Measurements from ENCODE around the gene FOXJ1.

The FOXJ1 gene

DNA sequence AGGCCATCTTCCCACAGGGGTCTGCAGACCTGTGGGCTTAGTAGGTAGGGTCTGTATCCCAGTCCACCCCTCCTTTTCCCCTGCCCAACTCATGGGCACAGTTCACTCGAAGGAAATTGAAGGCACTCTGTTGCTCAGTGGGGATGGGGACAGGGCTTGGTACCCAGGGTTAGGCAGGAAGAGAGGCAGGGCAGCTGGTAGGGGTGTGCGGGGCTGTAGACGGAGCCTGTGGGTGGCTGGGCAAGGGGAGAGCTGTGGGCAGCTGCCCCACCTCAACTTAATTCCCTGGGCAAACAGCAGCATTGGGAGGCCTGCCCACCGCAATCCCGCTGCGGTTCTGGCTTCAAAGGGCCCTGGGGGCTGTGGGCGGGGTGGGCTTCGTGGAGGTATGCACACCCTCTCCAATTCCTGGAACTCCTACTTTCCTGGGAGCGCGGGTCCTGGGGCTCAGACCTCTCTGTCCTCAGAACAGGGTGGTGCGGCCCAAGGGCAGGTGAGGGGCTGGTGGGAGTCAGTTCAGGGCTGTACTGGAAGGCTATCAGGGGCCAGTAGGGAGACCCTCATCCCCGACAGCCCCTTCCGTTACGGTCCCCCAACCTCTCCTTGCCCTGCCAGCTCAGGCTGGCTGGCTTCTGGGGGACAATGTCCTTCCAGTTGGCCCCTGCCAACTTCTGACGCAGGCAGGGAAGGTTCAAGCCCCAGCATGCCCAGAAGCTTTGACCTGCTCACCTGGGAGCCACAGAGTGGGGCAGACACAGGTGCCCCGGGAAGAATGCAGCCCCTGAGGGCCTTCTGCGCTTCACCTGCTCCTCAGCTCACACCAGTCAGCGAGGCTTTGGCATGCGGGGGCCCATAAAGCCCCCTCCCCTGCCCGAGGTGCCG lies 9.1 kb downstream of the FOXJ1 start:
- no peak overlapping the region for H3K4me3 ChIP-seq (ENCODE audit: control insufficient read depth, low read depth, low read length)
- DNase-seq (ENCODE audit: low read depth): no peak
- no peak for TF ChIP-seq CTCF (conservative IDR thresholded peaks at IDR 0.05; ENCODE audit: control insufficient read depth, insufficient read depth, low read depth, low read length)

- no peak for TF ChIP-seq CTCF (conservative IDR thresholded peaks at IDR 0.05; ENCODE audit: control insufficient read depth, insufficient read depth, low read depth, low read length)
- DNase-seq (ENCODE audit: low read depth): no peak
- H3K4me3 ChIP-seq (ENCODE audit: control insufficient read depth, low read depth, low read length): no peak overlapping the region
These were observed 9.9 kb downstream of the FOXJ1 start for GRCh38 chr17:76131051-76131691.

- no peak for TF ChIP-seq CTCF (conservative IDR thresholded peaks at IDR 0.05; ENCODE audit: control insufficient read depth, insufficient read depth, low read depth, low read length)
- no peak overlapping the region for H3K4me3 ChIP-seq (ENCODE audit: control insufficient read depth, low read depth, low read length)
- DNase-seq (ENCODE audit: low read depth): no peak
These were observed 10.6 kb downstream of the FOXJ1 start for GRCh38 chr17:76130473-76130872.

- DNase-seq (ENCODE audit: low read depth): no peak
- no peak for TF ChIP-seq CTCF (conservative IDR thresholded peaks at IDR 0.05; ENCODE audit: control insufficient read depth, insufficient read depth, low read depth, low read length)
- no peak overlapping the region for H3K4me3 ChIP-seq (ENCODE audit: control insufficient read depth, low read depth, low read length)
These were observed 15.1 kb downstream of the FOXJ1 start for GRCh38 chr17:76125922-76126321.

- H3K4me3 ChIP-seq (ENCODE audit: control insufficient read depth, low read depth, low read length): no peak overlapping the region
- no peak for TF ChIP-seq CTCF (conservative IDR thresholded peaks at IDR 0.05; ENCODE audit: control insufficient read depth, insufficient read depth, low read depth, low read length)
- DNase-seq (ENCODE audit: low read depth): no peak
These were observed 15.7 kb downstream of the FOXJ1 start for GRCh38 chr17:76125391-76125675.

GRCh38 chr17:76124582-76125390 lies 16.3 kb downstream of the FOXJ1 start:
- peak; percentile 14 for DNase-seq (ENCODE audit: low read depth)
- no peak overlapping the region for H3K4me3 ChIP-seq (ENCODE audit: control insufficient read depth, low read depth, low read length)
- TF ChIP-seq CTCF (conservative IDR thresholded peaks at IDR 0.05; ENCODE audit: control insufficient read depth, insufficient read depth, low read depth, low read length): peak; percentile 32

Measured in fibroblast of mammary gland (primary cell).